Testis (tissue), 2 donors: Measurements from ENCODE around the gene NGRN.

ENCODE experiments used
- CTCF ChIP-seq, 3 experiments: fragments of 450-650 bp in 2 of 3; fragments of 200-600 bp in 1 of 3; sonication (generic) in 1 of 3; IDR thresholded peaks; one replicate each; pipeline ENCODE4 v1.5.1; 2016 to 2019; ENCODE audit warnings: antibody characterized with exemption in 3 of 3, mild to moderate bottlenecking in 2 of 3, moderate library complexity in 1 of 3
- POLR2A ChIP-seq: fragments of 450-650 bp; IDR thresholded peaks from one replicate; pipeline ENCODE4 v1.6.1; 2017; ENCODE audit warnings: antibody characterized with exemption, mild to moderate bottlenecking, moderate library complexity

GRCh38 chr15:90222547-90222946, 42.9 kb upstream of the NGRN start:
- TF ChIP-seq CTCF (IDR thresholded peaks at IDR 0.05) (no peak), POLR2A (no peak)
